HL-60 (cell line): Measurements from ENCODE around the gene PRRX1.

ENCODE experiments used
- DNase-seq, 2 experiments: peaks; one replicate each; pipeline ENCODE4 v3.0.0-alpha.2; 2010 to 2020; ENCODE audit warnings: low read depth in 1 of 2, low spot score in 1 of 2
- H3K27ac ChIP-seq: fragments of 250-450 bp; sonication (Bioruptor Pico); replicated peaks from 2 replicates; pipeline ENCODE4 v1.5.1; 2020; ENCODE audit warnings: mild to moderate bottlenecking, moderate library complexity
- H3K27me3 ChIP-seq: fragments of 250-450 bp; sonication (Bioruptor Pico); 2 replicates; pipeline ENCODE4 v1.5.1; 2021; ENCODE audit warnings: mild to moderate bottlenecking, moderate library complexity; ENCODE audit not compliant: insufficient read depth, poor library complexity, severe bottlenecking
- H3K4me3 ChIP-seq: replicated peaks from 2 replicates; pipeline ENCODE4 v1.5.1; 2011; ENCODE audit warnings: mild to moderate bottlenecking, control low read depth, low read length; ENCODE audit not compliant: insufficient read depth
- CTCF ChIP-seq: IDR thresholded peaks from one replicate; pipeline ENCODE4 v1.5.1; 2011; ENCODE audit warnings: low read length, control low read depth, inconsistent platforms; ENCODE audit not compliant: insufficient read depth
- GABPA ChIP-seq: IDR thresholded peaks from 2 replicates; pipeline ENCODE4 v1.6.1; 2012; ENCODE audit warnings: low read depth
- POLR2AphosphoS5 ChIP-seq: IDR thresholded peaks from 2 replicates; pipeline ENCODE4 v1.6.1; 2012; ENCODE audit warnings: low read depth
- REST ChIP-seq: IDR thresholded peaks from 2 replicates; pipeline ENCODE4 v1.6.1; 2012; ENCODE audit warnings: low read depth; ENCODE audit not compliant: insufficient replicate concordance
- SPI1 ChIP-seq: IDR thresholded peaks from 2 replicates; pipeline ENCODE4 v1.6.1; 2012; ENCODE audit warnings: low read depth, mild to moderate bottlenecking, borderline replicate concordance

The PRRX1 gene

GRCh38 chr1:170661646-170662411, 2.1 kb upstream of the PRRX1 start:
- no peak for TF ChIP-seq SPI1
- no peak for TF ChIP-seq CTCF
- no peak for TF ChIP-seq REST
- TF ChIP-seq GABPA = no peak
- TF ChIP-seq POLR2AphosphoS5 = no peak
- peaks cover 61% of the 10 kb centered on the region for H3K27me3 ChIP-seq
- H3K27ac ChIP-seq = no peak overlapping the region
- no peak for DNase-seq
- no peak overlapping the region for H3K4me3 ChIP-seq

GRCh38 chr1:170662561-170663403, 1.1 kb upstream of the PRRX1 start:
- H3K4me3 ChIP-seq = no peak overlapping the region
- no peak for TF ChIP-seq REST
- no peak for TF ChIP-seq GABPA
- TF ChIP-seq POLR2AphosphoS5 = no peak
- no peak for TF ChIP-seq SPI1
- TF ChIP-seq CTCF = no peak
- DNase-seq = no peak
- no peak overlapping the region for H3K27ac ChIP-seq
- peaks cover 67% of the 10 kb centered on the region for H3K27me3 ChIP-seq

- Histone ChIP-seq H3K4me3 (no peak overlapping the region), H3K27ac (no peak overlapping the region), H3K27me3 (peaks cover 68% of the 10 kb centered on the region)
- DNase-seq = no peak
- TF ChIP-seq REST (no peak), POLR2AphosphoS5 (no peak), GABPA (no peak), SPI1 (no peak), CTCF (no peak)
Observed at GRCh38 chr1:170663404-170664092, 383 bp upstream of the PRRX1 start.
